ENCODE results near the gene PRR33.

Gene PRR33

GRCh38 chr11:1920909-1921573, 29.3 kb upstream of the PRR33 start:
- no peak overlapping the region for H3K4me3 ChIP-seq (ENCODE audit: low read depth, low read length)
- ChIA-PET POLR2A (no interaction called here), CTCF (interaction anchor here (0.7 to 5.0 kb wide), 6 partner anchors 10 to 229 kb away, joined by 3 to 27 read pairs (median 5); no protein-coding TSS in a partner anchor)
- no peak for DNase-seq (ENCODE audit: low read depth, low spot score)
- TF ChIP-seq CTCF (IDR thresholded peaks at IDR 0.05; ENCODE audit: insufficient read depth, low read length, missing control alignments) = no peak

GRCh38 chr11:1920128-1920908, 28.6 kb upstream of the PRR33 start:
- H3K4me3 ChIP-seq (ENCODE audit: low read depth, low read length) = no peak overlapping the region
- ChIA-PET POLR2A (no interaction called here), CTCF (interaction anchor here (5.0 kb wide), 1 partner anchor 38 kb away, joined by 27 read pairs; no protein-coding TSS in a partner anchor)
- DNase-seq (ENCODE audit: low read depth, low spot score) = no peak
- no peak for TF ChIP-seq CTCF (IDR thresholded peaks at IDR 0.05; ENCODE audit: insufficient read depth, low read length, missing control alignments)

GRCh38 chr11:1919391-1920127, 27.9 kb upstream of the PRR33 start, which contains the start of gene TNNT3:
TSS of gene TNNT3 (plus strand) at chr11:1919703. CDS start at chr11:1922875, 3,172 bp downstream.
- DNase-seq (ENCODE audit: low read depth, low spot score) = no peak
- CTCF ChIA-PET = interaction anchor here (1.0 to 5.0 kb wide), 2 partner anchors 38 to 227 kb away, joined by 3 to 27 read pairs; no protein-coding TSS in a partner anchor
- no peak within 1 kb of the TSS for H3K4me3 ChIP-seq (ENCODE audit: low read depth, low read length)
- POLR2A ChIA-PET = no interaction called here
- no peak for TF ChIP-seq CTCF (IDR thresholded peaks at IDR 0.05; ENCODE audit: insufficient read depth, low read length, missing control alignments)

GRCh38 chr11:1918436-1919315, 27.0 kb upstream of the PRR33 start:
- CTCF ChIA-PET = interaction anchor here (1.0 to 5.0 kb wide), 3 partner anchors 37 to 228 kb away, joined by 3 to 27 read pairs (median 3); no protein-coding TSS in a partner anchor

More at GRCh38 chr11:1918436-1919315, 27.0 kb upstream of the PRR33 start:
- TF ChIP-seq CTCF (IDR thresholded peaks at IDR 0.05; ENCODE audit: insufficient read depth, low read length, missing control alignments) = no peak
- POLR2A ChIA-PET = no interaction called here
- H3K4me3 ChIP-seq (ENCODE audit: low read depth, low read length) = no peak overlapping the region
- DNase-seq (ENCODE audit: low read depth, low spot score) = no peak
